Mesodermal cell (in vitro differentiated cells): ENCODE data around the gene PGGHG.
"Not testable (repeated sequence)": the region's sequence is repeated elsewhere in the genome, so short reads cannot be mapped to it uniquely, and the experiment has no call there.

ENCODE experiments used
- H3K27ac ChIP-seq: 2 replicates; pipeline ENCODE4 v1.7.0; 2013; ENCODE audit warnings: mild to moderate bottlenecking, low read depth, low read length, moderate library complexity; ENCODE audit not compliant: severe bottlenecking
- H3K36me3 ChIP-seq: 2 replicates; pipeline ENCODE4 v1.7.1; 2013; ENCODE audit warnings: mild to moderate bottlenecking, low read length, moderate library complexity; ENCODE audit not compliant: control insufficient read depth, insufficient read depth
- H3K4me1 ChIP-seq: one replicate; pipeline ENCODE4 v1.7.1; 2013; ENCODE audit warnings: mild to moderate bottlenecking, low read length; ENCODE audit not compliant: insufficient read depth, control insufficient read depth, poor library complexity, severe bottlenecking
- H3K4me3 ChIP-seq: 2 replicates; pipeline ENCODE4 v1.7.0; 2013; ENCODE audit warnings: low read length, control low read depth, mild to moderate bottlenecking; ENCODE audit not compliant: insufficient read depth, poor library complexity, severe bottlenecking; ENCODE audit errors: extremely low read depth
- H3K9me3 ChIP-seq: 2 replicates; pipeline ENCODE4 v1.7.1; 2013; ENCODE audit warnings: mild to moderate bottlenecking, low read length, moderate library complexity; ENCODE audit not compliant: control insufficient read depth
- WGBS, 2 experiments: methylation state at CpG; one replicate each; pipeline ENCODE4 v1.1.5; 2013; ENCODE audit warnings: missing lambda C conversion rate in 2 of 2; ENCODE audit not compliant: insufficient coverage in 2 of 2; 5-methylcytosine and 5-hydroxymethylcytosine counted together

The PGGHG gene

DNA sequence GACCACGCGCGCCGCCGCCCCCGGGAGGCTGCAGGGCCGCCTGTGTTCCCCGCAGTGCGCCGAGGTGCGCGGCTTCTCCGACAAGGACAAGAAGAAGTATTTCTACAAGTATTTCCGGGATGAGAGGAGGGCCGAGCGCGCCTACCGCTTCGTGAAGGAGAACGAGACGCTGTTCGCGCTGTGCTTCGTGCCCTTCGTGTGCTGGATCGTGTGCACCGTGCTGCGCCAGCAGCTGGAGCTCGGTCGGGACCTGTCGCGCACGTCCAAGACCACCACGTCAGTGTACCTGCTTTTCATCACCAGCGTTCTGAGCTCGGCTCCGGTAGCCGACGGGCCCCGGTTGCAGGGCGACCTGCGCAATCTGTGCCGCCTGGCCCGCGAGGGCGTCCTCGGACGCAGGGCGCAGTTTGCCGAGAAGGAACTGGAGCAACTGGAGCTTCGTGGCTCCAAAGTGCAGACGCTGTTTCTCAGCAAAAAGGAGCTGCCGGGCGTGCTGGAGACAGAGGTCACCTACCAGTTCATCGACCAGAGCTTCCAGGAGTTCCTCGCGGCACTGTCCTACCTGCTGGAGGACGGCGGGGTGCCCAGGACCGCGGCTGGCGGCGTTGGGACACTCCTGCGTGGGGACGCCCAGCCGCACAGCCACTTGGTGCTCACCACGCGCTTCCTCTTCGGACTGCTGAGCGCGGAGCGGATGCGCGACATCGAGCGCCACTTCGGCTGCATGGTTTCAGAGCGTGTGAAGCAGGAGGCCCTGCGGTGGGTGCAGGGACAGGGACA, 8.0 kb upstream of the PGGHG start:
- H3K27ac ChIP-seq, result no peak overlapping the region
- H3K4me3 ChIP-seq, result no peak overlapping the region
- no peaks in the 10 kb centered on the region for H3K9me3 ChIP-seq
- no peaks in the 10 kb centered on the region for H3K4me1 ChIP-seq
- 67 to 69% methylated on average over 69 to 79 of the region's 79 CpGs for WGBS, 2 experiments
- no peaks in the 10 kb centered on the region for H3K36me3 ChIP-seq

DNA sequence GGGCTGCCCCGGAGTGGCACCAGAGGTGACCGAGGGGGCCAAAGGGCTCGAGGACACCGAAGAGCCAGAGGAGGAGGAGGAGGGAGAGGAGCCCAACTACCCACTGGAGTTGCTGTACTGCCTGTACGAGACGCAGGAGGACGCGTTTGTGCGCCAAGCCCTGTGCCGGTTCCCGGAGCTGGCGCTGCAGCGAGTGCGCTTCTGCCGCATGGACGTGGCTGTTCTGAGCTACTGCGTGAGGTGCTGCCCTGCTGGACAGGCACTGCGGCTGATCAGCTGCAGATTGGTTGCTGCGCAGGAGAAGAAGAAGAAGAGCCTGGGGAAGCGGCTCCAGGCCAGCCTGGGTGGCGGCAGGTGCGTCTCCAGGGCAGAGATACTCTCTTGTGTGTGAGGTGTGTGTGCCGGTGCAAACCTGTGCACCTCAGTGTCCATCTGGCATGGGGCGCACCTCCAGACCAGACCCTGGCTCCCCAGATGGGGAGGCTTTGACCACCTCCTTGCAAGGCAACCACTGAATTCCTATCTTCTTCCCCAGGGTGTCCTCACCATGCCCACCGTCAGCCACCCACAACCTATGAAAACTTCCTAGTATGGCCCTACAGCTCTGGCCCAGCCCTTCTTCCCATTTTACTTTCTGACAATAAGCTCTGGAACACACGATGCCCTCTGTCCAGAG, 7.3 kb upstream of the PGGHG start:
- H3K4me3 ChIP-seq, result no peak overlapping the region
- no peaks in the 10 kb centered on the region for H3K4me1 ChIP-seq
- H3K36me3 ChIP-seq, result no peaks in the 10 kb centered on the region
- no peak overlapping the region for H3K27ac ChIP-seq
- 86 to 94% methylated on average over 25 to 26 of the region's 26 CpGs for WGBS, 2 experiments
- H3K9me3 ChIP-seq, result no peaks in the 10 kb centered on the region

DNA sequence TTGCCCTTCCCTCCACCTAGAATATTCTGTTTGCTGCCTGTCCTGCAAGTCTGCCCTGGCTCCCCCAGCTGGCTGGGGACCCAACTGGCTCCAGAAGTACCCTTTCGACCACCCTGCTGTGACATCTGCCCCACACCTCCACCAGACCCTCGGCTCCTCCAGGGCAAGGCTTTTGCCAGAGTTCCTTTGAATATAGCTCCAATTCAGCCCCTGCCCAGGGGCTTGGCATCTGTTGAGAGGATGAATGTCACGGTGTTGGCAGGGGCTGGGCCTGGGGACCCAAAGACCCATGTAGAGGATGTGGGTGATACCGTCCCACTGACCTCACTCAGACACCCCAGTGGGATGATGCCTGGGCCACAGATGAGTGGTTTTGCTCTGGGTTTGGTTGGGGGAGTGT, 6.8 kb upstream of the PGGHG start:
- WGBS, 2 experiments, result 66 to 75% methylated on average over 3 to 4 of the region's 4 CpGs
- Histone ChIP-seq H3K4me1 (no peaks in the 10 kb centered on the region), H3K4me3 (no peak overlapping the region), H3K27ac (no peak overlapping the region), H3K36me3 (no peaks in the 10 kb centered on the region), H3K9me3 (no peaks in the 10 kb centered on the region)

DNA sequence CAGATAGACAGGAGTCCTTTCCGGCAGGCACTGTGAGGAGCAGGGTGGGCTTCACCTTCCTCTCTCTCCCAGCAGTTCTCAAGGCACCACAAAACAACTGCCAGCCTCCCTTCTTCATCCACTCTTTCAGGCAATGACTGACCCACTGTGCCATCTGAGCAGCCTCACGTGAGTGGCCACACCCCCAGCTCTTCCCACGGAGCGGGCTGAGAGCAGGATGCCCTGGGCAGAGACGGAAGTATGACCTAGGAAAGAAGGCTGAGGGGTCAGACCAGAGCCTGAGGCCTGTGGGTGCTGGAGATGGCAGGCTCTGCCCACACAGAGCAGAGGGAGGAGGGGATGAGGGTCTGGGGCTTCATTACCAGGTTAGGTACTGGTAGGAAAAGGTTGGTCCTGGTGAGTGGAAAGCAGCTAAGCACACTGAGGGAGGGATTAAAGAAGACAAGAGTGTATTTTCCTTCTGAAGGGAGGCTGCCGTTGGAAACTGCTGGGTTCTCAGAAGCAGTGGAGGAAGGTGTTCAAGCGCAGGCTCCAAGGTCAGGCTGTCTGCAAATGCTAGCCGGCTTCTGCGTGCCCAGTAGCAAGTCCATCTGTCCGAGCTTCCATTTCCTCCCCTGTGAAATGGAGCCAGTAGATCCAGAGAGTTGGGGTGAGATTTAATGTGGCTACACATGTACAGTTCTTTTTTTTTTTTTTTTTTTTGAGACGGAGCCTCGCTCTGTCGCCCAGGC, 6.1 kb upstream of the PGGHG start:
- H3K36me3 ChIP-seq, result no peaks in the 10 kb centered on the region
- no peaks in the 10 kb centered on the region for H3K9me3 ChIP-seq
- 90 to 92% methylated on average over 6 to 9 of the region's 13 CpGs for WGBS, 2 experiments
- no peak overlapping the region for H3K27ac ChIP-seq
- H3K4me3 ChIP-seq, result no peak overlapping the region
- H3K4me1 ChIP-seq, result no peaks in the 10 kb centered on the region

DNA sequence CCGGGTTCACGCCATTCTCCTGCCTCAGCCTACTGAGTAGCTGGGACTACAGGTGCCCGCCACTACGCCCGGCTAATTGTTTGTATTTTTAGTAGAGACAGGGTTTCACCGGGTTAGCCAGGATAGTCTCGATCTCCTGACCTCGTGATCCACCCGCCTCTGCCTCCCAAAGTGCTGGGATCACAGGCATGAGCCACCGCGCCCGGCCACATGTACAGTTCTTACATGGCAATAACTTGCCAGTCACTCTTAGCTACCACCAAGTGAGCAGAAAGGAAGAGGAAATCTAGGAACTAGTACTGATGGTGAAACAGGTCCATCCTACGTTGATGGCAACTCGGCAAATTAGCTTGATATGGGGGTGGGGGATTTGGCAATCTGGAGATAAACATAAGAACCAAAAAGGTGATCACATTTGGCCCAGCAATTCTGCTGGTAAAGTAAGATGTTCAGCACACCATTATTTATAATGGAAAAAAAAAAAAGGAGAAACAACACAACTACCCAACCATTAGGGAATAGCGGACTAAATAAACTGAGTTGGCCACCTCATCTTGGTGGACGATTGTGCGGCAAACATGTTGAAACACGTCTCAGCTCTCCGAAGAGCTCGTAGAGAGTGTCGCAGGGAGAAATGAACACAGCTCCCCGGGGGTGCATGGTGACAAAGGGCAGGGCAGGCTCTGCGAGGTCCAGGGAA, 5.4 kb upstream of the PGGHG start:
- Histone ChIP-seq H3K4me3 (no peak overlapping the region), H3K9me3 (no peaks in the 10 kb centered on the region), H3K27ac (no peak overlapping the region), H3K36me3 (no peaks in the 10 kb centered on the region), H3K4me1 (no peaks in the 10 kb centered on the region)
- 91% methylated on average over 11 to 16 of the region's 23 CpGs for WGBS, 2 experiments

DNA sequence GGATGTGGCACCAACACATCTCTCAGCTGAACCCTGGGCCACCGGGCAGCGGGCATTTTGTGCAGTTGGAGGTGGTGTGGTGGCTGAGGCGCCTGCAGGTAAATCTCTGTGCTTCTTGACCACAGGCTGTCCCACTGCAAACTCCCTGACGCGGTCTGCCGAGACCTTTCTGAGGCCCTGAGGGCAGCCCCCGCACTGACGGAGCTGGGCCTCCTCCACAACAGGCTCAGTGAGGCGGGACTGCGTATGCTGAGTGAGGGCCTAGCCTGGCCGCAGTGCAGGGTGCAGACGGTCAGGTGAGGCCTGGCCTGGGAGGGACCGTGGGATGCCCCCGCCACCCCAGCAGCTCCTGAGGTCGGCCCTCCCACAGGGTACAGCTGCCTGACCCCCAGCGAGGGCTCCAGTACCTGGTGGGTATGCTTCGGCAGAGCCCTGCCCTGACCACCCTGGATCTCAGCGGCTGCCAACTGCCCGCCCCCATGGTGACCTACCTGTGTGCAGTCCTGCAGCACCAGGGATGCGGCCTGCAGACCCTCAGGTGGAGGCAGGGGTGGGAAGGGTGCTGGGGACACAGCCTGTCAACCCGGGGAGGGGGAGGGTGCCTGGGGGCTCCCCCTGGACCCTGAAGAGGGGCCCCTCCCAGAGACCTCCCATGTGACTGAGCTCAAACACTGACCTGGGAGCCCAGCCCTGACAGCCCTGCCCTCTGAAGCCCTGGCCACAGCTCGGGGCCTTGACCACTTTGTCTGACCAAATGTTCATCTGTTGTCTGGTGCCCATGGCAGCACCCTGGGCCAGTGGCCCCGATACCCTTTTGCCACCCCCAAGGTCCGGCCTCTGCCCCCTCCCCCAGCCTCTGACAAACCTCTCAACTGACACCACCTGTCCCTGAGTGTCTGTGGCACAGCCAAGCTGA, 4.6 kb upstream of the PGGHG start:
- Histone ChIP-seq H3K27ac (no peak overlapping the region), H3K4me1 (peaks cover 1% of the 10 kb centered on the region), H3K9me3 (no peaks in the 10 kb centered on the region), H3K36me3 (no peaks in the 10 kb centered on the region), H3K4me3 (no peak overlapping the region)
- 91 to 93% methylated on average over 21 to 23 of the region's 24 CpGs for WGBS, 2 experiments

DNA sequence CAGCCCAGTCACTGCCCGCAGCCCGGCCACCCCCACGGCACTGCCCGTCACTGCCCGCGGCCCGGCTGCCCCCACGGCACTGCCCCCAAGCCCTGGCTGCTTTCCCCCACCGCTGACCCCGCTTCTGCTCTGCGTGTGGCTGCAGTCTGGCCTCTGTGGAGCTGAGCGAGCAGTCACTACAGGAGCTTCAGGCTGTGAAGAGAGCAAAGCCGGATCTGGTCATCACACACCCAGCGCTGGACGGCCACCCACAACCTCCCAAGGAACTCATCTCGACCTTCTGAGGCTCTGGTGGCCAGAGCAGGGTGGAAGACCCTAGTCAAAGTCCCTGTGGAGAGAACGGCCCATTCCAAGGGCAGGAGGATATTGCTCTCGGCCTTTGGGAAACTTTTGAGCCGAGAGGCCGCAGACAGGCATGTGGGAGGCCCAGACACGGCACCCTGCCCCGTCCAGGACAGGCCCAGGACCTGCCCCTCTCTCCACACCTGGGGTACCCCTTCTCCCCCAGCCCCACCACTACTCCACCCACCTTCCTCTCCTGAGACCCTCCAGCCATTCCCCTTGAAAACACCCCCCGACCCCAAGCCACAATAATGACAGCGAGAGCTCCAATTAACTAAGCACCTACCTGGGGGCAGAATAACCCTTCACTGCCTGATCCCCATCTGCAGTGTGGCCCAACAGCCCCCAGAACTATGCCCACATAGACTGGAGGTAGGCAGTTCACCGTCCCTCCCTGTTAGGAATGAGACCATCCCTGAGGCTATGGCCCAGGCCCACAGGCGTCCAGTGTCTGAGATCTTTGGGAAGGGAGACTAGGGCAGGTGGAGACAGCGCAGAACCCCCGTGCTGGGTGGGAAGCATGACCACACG, 3.7 kb upstream of the PGGHG start:
- no peaks in the 10 kb centered on the region for H3K36me3 ChIP-seq
- H3K4me3 ChIP-seq, result no peak overlapping the region
- no peak overlapping the region for H3K27ac ChIP-seq
- peaks cover 4% of the 10 kb centered on the region for H3K4me1 ChIP-seq
- WGBS, 2 experiments, result 82 to 90% methylated on average over 19 to 26 of the region's 29 CpGs
- no peaks in the 10 kb centered on the region for H3K9me3 ChIP-seq

DNA sequence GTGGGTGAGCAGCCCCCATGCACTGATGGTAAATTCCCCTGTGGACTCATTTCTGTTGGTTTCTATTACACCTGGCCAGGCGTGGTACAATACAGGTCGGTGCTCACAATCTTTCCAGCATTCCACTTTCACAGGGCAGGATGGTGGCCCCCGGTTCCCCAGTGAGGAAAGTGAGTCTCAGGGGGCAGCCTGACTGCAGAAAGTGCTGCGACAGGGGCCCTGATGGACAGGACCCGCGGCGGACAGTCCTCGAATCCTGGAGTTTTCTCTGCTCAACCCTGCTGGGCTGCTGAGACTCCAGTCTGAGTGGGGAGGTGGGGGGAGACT, 3.1 kb upstream of the PGGHG start:
- Histone ChIP-seq H3K4me1 (peaks cover 5% of the 10 kb centered on the region), H3K4me3 (no peak overlapping the region), H3K27ac (no peak overlapping the region), H3K36me3 (no peaks in the 10 kb centered on the region), H3K9me3 (no peaks in the 10 kb centered on the region)
- WGBS, 2 experiments, result 89 to 100% methylated on average over 2 to 8 of the region's 8 CpGs

DNA sequence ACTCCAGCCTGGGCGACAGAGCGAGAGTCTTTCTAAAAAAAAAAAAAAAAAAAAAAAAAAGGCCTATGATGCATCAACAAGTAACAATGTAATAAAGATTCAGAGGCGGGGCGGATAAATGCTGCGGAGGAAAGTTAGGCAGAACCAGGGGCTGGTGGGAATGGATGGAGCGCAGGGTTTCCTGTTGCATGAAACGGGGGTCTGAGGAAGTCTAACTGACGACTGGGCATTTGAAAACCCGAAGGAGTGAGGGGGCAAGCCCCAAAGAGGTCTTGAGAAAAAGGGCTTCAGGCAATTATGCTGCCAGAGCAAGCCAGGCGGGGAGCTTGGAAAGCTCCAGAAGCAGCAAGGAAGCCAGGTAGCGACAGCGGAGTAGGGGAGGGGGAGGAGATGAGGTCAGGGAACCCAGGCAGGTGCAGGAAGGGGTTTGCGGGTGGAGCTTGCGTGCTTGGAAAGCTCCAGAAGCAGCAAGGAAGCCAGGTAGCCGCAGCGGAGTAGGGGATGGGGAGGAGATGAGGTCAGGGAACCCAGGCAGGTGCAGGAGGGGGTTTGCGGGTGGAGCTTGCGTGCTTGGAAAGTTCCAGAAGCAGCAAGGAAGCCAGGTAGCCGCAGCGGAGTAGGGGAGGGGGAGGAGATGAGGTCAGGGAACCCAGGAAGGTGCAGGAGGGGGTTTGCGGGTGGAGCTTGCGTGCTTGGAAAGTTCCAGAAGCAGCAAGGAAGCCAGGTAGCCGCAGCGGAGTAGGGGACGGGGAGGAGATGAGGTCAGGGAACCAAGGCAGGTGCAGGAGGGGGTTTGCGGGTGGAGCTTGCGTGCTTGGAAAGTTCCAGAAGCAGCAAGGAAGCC, 1.7 kb upstream of the PGGHG start:
- not testable (repeated sequence) for H3K9me3 ChIP-seq, H3K4me3 ChIP-seq, H3K36me3 ChIP-seq, H3K27ac ChIP-seq, H3K4me1 ChIP-seq
- 90 to 93% methylated on average over 22 to 23 of the region's 27 CpGs for WGBS, 2 experiments
